GM18868 (cell line): ENCODE measurements around the gene ATG10.
"Not testable (repeated sequence)": the region's sequence is repeated elsewhere in the genome, so short reads cannot be mapped to it uniquely, and the experiment has no call there.

ENCODE experiments used
- ATAC-seq: cut with Tn5 transposase; IDR thresholded peaks from one replicate; pipeline ENCODE4 v1.9.1; 2021; ENCODE audit warnings: mild to moderate bottlenecking, moderate library complexity; ENCODE audit not compliant: unreplicated experiment

Gene ATG10

GRCh38 chr5:82217917-82218316, 246.1 kb downstream of the ATG10 start:
- no peak for ATAC-seq

DNA sequence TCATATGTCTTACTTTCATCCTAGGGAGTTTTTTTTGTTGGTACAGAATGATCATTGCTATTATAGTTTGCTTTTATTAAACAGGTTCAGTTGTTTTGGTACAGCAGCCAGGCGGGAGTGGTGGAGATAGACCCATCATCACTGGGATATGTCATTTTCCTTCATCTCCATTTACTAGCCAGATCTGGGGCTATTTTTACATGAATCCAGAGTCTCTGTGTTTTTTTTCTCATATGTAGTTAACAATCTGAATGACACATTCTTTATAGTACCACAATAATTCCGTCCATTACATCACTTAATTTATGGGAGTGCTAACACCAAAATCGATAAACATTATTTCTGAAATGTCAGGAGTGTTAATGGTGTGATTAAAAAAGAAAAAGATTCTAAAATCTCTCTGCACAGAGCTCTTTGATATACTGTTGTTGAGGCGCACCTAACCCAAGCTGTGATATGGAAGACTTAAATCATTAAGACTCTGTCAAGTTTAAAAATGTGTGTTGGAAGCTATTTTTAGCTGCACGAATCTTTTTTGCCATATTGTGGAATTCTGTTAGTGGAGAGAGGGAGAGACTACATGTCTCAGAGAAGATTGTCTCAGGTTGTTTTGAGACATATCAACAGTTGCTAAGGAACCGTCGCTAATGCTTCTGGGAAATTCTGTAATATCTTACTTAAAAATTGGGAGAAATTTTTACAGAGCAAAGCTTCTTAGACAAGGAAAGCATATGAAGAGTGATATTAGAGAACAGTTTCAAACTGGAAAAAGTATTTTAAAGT, 246.7 kb downstream of the ATG10 start:
- ATAC-seq, result no peak

- ATAC-seq, result no peak
Observed at GRCh38 chr5:82221020-82221419, 249.2 kb downstream of the ATG10 start.

DNA sequence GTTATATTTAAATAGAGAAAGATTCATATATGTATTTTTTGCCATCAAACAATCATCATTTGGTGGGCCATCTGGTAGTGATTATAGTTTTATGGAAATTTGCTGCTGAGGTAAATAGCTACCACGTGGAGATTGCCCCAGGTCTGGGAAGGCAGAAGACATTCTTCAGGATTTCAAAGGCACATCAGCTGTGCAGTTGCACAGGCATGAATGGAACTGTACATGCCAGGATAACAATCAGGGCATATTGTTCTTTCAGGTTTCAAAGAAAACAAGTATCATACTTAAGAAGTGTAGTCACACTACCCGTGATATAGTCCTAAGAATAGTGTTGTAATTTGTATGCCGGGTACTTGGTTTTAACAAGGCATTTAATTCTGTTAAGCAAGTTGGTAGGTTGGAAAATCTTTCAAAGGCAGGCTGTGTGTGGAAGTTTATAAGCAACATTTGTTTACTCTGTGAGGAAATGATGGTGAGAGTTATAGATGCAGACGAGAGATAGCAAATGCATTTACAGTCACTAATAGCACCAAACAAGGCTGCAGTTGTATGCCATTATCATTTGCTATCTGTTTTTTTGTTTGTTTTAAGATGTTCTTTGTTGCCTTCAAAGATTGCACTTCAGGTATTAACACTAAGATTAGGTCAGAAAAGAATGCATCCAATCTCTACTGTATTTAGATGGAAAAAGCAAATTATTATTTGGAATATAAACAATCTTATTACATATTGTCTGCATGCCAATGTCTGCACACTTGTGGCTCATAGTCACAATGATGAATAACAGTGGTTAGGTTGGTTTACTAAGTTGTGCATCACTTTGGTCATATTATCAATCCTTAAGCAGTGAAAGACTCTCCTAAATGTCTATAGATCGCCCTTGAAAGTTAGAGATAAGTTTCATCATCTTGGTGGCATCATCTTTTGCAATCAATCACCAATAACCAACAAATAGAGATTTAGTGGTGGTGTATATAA, 251.1 kb downstream of the ATG10 start:
- ATAC-seq, result no peak

DNA sequence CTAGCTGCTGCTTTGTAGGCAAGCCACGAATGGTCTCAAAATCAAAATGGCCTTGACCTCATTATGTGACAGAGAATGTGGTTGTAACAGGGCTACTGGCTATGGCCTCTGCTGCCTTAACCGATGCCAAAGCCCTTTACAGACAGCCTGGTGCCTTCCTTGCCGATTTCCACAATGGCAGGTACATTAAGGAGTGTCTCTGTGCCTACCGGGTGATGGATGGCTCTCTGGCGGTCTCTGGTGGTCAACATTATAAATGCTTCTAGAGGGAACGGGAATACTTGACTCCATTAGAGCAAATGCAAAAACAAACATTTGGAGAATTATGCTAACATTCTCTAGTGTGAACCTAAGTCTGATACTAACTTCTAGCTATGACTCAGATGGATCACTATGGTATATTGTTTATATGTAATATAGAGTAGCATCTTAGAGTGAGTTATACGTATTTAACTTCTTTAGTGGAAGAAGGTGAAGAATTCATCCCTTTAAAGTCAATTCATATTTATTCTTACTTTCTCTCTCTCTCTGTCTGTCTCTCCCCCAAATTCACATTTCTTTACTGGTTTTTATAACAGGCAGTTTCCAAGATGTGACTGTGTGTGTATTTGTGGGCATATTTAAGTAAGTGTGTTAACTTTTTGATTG, 253.8 kb downstream of the ATG10 start:
- peak; percentile 86 for ATAC-seq

DNA sequence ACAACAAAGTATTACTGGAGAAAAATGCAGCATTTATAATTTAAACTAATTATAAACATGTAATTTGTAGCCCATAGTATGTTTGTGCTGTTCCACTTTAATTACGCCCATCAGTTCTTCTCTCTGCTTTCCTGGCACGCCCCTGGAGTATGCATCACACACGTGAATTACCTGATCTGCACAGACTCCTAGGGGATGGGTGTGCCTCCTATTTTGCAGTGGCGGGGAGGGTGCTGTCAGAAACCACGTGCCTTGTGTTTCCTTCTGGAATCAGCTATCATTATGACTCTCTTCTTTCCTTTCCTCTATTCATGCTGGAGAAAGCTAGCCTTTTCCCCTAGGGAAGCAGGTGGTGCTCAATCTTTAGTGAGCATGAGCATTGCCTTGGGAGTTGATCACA, 263.1 kb downstream of the ATG10 start:
- ATAC-seq, result no peak

DNA sequence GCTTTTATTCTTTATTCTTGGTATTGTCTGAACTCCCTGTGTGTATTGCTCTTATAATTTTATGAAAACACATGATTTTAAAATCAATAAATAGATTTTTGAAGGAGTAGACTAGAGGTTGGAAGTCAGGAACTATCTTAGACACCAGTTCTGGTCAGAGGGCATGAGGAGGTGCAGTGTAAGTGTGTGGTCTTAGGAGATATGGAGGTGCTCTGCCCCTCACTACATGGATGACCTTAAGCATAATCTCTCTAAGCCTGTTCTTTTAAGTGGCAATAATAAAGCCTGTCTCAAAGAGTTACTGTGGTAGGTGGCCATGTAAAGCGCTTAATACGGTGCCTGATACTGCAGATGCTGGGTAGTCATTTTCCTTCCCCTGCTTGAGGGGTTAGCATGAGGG, 272.3 kb downstream of the ATG10 start:
- no peak for ATAC-seq

DNA sequence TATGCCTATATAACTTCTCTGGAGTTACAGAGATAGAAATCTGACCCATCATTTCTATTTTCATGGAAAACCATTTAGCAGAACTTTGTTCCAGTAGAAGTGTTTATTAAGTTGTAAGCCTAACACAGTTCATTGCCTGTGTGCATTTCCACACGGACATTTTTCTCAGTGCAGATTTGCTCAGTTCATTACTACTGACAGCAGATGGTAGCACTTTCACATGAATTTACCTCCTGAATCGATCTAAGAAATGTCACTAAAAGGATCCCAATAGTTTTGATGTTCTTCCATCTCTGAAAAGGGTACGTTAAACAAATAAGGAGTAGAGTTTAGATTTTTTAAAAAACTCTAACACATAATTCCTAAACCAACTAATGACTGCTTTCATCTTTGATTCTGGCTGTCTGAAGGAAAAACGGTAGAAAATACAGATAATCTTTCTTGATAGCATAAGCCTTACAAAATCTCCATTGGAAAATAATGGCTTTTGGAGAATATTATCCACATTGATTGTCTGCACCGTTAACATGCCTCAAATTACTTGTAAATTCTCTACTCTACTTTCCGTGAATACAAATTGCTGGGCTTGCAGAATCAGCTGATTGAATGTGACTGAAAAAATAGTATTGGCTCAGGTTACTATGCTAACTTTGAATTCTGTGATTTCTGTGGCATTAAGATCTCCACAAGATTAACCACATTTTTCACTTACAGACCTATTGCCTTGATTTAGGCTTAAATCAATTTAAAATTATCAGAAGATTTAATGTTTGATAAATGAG, 273.2 kb downstream of the ATG10 start:
- ATAC-seq, result no peak

GRCh38 chr5:82246960-82247574, 275.2 kb downstream of the ATG10 start:
- ATAC-seq, result no peak

DNA sequence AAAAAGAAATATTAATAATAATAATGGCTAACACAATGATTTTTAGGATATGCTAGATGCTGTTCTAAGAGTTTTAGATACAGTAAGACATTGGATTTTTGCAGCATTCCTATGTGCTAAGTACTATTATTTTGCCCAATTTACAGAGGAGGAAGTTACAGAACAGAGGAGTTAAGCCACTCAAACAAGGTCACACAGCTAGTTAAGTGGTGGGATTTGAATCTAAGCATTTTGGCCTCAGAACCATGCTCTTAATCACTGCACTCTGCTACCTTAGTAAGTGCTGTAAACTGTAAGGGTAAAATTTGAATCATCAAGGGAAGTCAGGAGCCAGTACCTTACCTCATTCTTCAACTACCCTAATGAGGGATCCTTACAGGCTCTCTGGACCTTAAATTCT, 280.9 kb downstream of the ATG10 start:
- no peak for ATAC-seq

DNA sequence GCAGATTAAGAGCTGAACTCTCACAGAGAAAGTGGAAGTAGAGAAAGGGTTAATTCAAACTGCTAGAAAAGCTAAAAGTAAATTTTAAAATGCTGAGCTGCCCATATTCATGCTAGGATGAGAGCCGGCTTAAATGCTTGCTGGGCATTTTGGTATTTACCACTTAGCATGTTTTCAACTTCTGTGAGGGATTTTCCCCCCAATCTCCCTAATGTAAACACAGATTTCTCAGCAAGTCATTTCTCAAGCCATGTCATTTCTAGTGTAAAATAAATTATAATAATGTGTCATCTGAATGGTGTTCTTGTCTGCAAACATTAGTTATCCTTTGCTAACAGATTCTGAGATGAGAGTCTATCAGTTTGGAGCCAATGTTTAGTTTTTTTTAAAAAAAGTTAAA, 284.0 kb downstream of the ATG10 start:
- no peak for ATAC-seq

DNA sequence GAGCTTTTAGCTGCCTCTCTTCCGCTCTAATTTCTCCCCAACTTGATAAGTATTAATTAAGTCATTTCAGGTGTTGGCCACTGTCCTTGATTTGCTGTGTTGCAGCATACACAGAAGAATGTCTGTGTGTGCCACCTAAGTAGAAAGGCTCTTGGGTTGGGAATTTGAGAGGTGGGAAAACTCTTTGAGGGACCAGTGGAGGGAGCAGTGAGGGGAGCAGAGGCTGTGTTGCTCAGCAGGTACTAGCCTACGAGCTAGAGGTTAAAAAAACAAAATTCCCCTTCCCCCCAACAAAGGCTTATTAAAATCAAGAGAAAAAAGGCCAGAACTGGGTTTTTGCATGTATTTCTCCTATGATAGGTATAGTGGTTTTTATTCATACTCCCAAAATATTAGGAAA, 285.4 kb downstream of the ATG10 start:
- ATAC-seq, result no peak

- no peak for ATAC-seq
Observed at GRCh38 chr5:82257729-82258128, 285.9 kb downstream of the ATG10 start.

GRCh38 chr5:82259172-82259800, 287.5 kb downstream of the ATG10 start:
- ATAC-seq, result no peak

GRCh38 chr5:82265047-82265446, 293.2 kb downstream of the ATG10 start:
- no peak for ATAC-seq

DNA sequence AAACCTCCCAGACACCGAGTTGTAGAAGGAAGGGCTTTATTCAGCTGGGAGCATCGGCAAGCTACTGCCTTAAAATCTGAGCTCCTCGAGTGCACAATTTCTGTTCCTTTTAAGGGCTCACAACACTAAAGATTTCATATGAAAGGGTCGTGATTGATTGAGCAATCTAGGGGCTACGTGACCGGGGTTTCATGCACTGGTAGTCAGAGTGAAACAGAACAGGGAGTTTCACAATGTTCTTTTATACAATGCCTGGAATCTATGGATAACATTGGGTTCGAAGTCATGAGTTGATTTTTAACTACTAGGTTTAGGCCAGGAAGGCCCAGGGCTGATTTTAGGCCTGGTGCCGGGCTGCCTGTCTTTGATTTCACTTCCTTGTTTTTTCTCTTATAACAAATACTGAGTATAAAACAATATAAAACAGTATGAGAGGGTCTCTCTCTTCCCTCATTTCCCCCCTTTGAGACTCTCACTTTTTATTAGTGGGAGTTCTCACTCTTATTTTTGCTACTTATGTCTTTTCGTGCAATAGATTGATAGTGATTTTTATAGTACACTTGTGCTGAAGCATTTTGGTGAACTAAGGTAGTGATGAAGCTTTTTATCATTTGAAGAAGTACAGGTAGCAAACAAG, 295.6 kb downstream of the ATG10 start:
- not testable (repeated sequence) for ATAC-seq

DNA sequence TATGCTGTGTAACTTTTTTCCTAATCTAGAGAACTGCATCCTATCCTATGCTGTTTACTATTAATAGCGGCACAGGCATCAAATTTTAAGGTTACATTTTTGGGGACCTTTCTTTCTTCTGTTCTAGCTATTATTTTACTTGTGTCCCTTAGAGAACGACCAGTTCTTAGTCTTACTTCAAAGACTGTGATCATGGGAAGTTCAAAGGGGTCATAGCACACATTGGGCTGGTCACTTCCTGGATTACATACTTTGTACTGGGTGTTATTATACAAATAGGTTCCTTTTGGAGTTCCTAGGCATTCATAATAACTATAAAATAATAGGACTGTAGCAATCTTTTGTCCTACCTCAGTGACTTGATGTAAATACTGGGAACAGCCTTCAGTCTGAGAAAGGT, 297.5 kb downstream of the ATG10 start:
- ATAC-seq, result not testable (repeated sequence)

- not testable (repeated sequence) for ATAC-seq
Observed at GRCh38 chr5:82272571-82273356, 300.9 kb downstream of the ATG10 start.
